MG63 (cell line): Measurements from ENCODE around the gene FAM117A. TPM values are rescaled to one million over a fixed set of nuclear protein-coding genes. Genes with fewer than 3 reads are reported as not detected.

Experiments
- DNase-seq: peaks from one replicate; pipeline ENCODE4 v3.0.0-alpha.2; 2020
- H3K27me3 ChIP-seq: fragments of 250-450 bp; sonication (Bioruptor Pico); 2 replicates; pipeline ENCODE4 v1.5.1; 2020; ENCODE audit warnings: mild to moderate bottlenecking, moderate library complexity
- H3K36me3 ChIP-seq: fragments of 250-450 bp; sonication (Bioruptor Pico); 2 replicates; pipeline ENCODE4 v1.5.1; 2020; ENCODE audit warnings: mild to moderate bottlenecking, moderate library complexity
- H3K4me3 ChIP-seq: fragments of 250-450 bp; sonication (Bioruptor Pico); 2 replicates; pipeline ENCODE4 v1.5.1; 2020; ENCODE audit warnings: mild to moderate bottlenecking, moderate library complexity
- H3K9me3 ChIP-seq: fragments of 250-450 bp; sonication (Bioruptor Pico); 2 replicates; pipeline ENCODE4 v1.5.1; 2020; ENCODE audit warnings: mild to moderate bottlenecking, moderate library complexity
- total RNA-seq: library from RNA; depleted of rRNA; stranded (reverse); fragments of >200 nt; shearing (Covaris generic); gene quantifications from 2 replicates; pipeline ENCODE4 v1.2.3, GENCODE V29; 2014; ENCODE audit warnings: low replicate concordance

FAM117A gene
- total RNA-seq, 1 experiment from 2014 or later: 1.4 TPM

- H3K36me3 ChIP-seq: peaks cover 52% of the 10 kb centered on the region
- H3K4me3 ChIP-seq: no peak overlapping the region
- peak; percentile 40 for DNase-seq
- no peaks in the 10 kb centered on the region for H3K27me3 ChIP-seq
- no peaks in the 10 kb centered on the region for H3K9me3 ChIP-seq
These were observed 60.2 kb downstream of the FAM117A start for GRCh38 chr17:49703557-49704277.

- Histone ChIP-seq H3K36me3 (peaks cover 52% of the 10 kb centered on the region), H3K4me3 (no peak overlapping the region), H3K9me3 (no peaks in the 10 kb centered on the region), H3K27me3 (no peaks in the 10 kb centered on the region)
- no peak for DNase-seq
These were observed 63.0 kb downstream of the FAM117A start for GRCh38 chr17:49700960-49701359.

GRCh38 chr17:49699966-49700575 is 63.9 kb downstream of the FAM117A start:
- Histone ChIP-seq H3K9me3 (no peaks in the 10 kb centered on the region), H3K36me3 (peaks cover 44% of the 10 kb centered on the region), H3K27me3 (no peaks in the 10 kb centered on the region; the same call in 1 of the 2 replicates), H3K4me3 (no peak overlapping the region)
- no peak for DNase-seq

- Histone ChIP-seq H3K4me3 (no peak overlapping the region), H3K27me3 (peaks cover 3% of the 10 kb centered on the region; the same call in 1 of the 2 replicates), H3K36me3 (peaks cover 25% of the 10 kb centered on the region), H3K9me3 (no peaks in the 10 kb centered on the region)
- DNase-seq: no peak
These were observed 65.9 kb downstream of the FAM117A start for GRCh38 chr17:49698005-49698404.

- Histone ChIP-seq H3K4me3 (no peak overlapping the region), H3K9me3 (no peaks in the 10 kb centered on the region), H3K27me3 (peaks cover 3% of the 10 kb centered on the region; the same call in 1 of the 2 replicates), H3K36me3 (peaks cover 9% of the 10 kb centered on the region)
- no peak for DNase-seq
These were observed 67.6 kb downstream of the FAM117A start for GRCh38 chr17:49696233-49696761.

DNA sequence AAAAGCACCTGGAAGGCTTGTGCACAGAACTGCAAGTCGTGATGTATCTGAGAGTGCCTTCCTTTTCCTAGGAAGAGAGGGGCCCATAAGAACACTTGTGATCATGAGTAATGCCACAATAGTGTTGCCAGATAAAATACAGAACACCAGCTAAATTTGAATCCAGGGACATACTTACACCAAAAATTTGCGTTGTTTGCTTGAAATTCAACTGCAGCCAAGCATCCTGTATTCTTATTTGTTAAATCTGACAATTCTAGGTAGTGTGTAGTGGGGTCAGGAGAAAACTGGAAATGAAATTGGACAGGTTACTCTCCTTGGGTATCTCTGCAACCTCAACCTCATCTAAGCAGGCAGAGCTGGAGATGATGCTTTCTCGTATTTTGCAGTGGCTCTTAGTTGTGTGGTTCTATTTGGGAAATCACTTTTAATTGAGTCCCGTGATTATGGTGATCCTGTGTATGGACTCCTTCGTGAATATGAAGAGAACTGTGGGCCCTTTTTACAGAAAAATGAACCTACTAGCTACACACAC is 68.2 kb downstream of the FAM117A start:
- DNase-seq: no peak
- H3K4me3 ChIP-seq: no peak overlapping the region
- H3K27me3 ChIP-seq: peaks cover 3% of the 10 kb centered on the region; the same call in 1 of the 2 replicates
- H3K36me3 ChIP-seq: peaks cover 4% of the 10 kb centered on the region
- H3K9me3 ChIP-seq: no peaks in the 10 kb centered on the region

DNA sequence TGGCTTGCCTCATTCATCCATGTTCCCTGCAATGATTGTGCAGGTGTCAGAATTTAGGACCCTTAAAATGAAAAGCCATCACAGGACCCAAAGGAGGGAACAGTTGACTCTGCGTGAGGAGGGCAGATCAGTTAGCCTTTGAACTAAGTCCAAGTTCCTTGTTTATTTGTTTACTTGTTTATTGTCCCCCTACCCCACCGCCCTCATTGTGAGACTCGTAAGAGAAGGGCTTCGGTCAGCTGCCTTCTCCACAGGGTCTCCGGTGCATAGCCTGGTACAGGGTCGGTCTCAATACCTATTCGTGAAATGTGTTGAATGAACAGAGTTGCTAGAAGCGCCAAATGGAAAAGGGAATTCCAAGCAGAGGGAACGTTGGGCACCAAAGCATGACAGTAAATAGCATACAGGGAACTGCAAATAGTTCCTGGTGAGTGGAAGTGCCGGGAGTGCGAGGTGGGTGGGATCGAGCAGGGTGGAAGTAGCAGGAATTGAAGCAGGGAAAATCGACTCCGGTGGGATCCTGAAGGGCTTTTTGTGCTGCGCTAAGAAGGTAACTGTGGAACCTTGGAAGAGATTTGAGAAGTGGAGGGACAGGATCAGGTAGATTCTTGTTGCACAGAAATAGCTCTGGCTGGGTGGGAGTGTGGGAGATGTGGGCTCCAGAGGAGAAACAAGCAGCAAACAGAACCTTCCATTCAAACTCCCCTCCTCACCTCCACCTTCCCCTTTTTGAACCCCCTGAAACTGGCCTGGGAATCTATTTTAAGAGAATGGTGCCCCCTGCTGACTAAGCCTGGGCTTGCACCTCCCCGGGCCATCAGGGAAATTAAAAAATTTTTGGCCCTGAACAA is 68.9 kb downstream of the FAM117A start:
- no peak overlapping the region for H3K4me3 ChIP-seq
- no peaks in the 10 kb centered on the region for H3K36me3 ChIP-seq
- H3K27me3 ChIP-seq: peaks cover 3% of the 10 kb centered on the region; the same call in 1 of the 2 replicates
- no peaks in the 10 kb centered on the region for H3K9me3 ChIP-seq
- peak; percentile 7 for DNase-seq

- no peaks in the 10 kb centered on the region for H3K9me3 ChIP-seq
- no peak overlapping the region for H3K4me3 ChIP-seq
- no peak for DNase-seq
- peaks cover 3% of the 10 kb centered on the region; the same call in 1 of the 2 replicates for H3K27me3 ChIP-seq
- H3K36me3 ChIP-seq: no peaks in the 10 kb centered on the region
These were observed 71.2 kb downstream of the FAM117A start for GRCh38 chr17:49692751-49693150.

DNA sequence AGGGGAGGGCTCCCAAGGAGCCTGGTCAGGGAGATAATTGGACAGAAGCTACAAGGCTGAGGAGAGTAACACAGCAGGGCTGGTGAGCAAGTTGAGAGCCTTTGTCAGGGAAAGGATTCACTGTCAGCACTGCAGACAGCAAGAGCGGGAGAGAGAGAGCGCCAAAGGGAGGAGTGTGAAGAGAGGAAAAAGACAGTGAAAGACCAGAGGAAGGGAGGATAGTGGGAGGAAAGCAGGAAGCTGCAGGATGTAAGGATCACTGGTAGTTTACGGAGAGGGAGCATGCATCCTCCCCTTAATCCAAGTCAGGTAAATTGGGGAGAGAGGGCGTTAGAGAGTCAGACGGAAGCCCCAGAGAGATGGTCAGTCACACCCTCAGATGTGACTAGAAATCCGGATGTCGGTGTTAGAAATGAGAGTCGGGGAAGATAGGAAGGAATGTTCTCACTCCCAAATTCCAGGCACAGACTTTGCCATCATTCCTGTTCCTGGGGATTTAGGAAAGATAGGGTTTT is 72.2 kb downstream of the FAM117A start:
- no peak for DNase-seq
- H3K4me3 ChIP-seq: no peak overlapping the region

DNA sequence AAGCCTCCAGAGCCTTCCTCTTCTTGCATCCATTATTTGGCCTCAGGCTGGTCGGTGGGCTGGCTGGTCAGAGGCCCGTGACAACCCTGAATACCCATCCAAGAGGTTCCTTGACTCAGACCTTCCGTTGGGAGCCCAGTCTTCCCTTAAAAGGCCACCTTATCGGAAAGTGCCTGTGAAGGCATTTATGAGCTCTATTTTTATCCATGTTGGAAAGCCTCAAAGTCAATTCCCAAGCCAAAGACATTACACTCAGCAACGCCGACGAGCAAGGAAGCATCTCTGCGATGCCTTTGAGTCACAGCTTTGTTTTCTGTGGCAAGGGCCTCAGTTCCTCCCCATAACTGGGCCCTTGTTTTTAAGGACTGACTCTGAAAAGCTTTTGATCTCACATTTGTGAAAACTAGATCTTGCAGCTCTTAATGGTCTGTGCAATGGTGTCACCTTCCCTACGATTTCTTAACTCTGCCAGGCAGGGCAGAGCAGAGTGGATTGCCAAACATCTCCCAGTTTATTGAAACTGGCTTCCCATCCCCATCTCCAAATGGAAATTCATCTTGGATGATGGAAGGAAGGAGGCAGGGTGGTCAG is 72.8 kb downstream of the FAM117A start:
- Histone ChIP-seq H3K27me3 (peaks cover 3% of the 10 kb centered on the region; the same call in 1 of the 2 replicates), H3K9me3 (no peaks in the 10 kb centered on the region), H3K4me3 (no peak overlapping the region), H3K36me3 (no peaks in the 10 kb centered on the region)
- DNase-seq: peak; percentile 14

More for the DNA sequence above, 72.2 kb downstream of the FAM117A start:
- Histone ChIP-seq H3K9me3 (no peaks in the 10 kb centered on the region), H3K27me3 (peaks cover 3% of the 10 kb centered on the region; the same call in 1 of the 2 replicates), H3K36me3 (no peaks in the 10 kb centered on the region)

- DNase-seq: no peak
- Histone ChIP-seq H3K27me3 (peaks cover 3% of the 10 kb centered on the region; the same call in 1 of the 2 replicates), H3K36me3 (no peaks in the 10 kb centered on the region), H3K4me3 (no peak overlapping the region), H3K9me3 (no peaks in the 10 kb centered on the region)
These were observed 73.7 kb downstream of the FAM117A start for GRCh38 chr17:49690256-49690655.

GRCh38 chr17:49688848-49689247 is 75.1 kb downstream of the FAM117A start:
- no peak for DNase-seq

GRCh38 chr17:49687878-49688491 is 75.9 kb downstream of the FAM117A start:
- DNase-seq: no peak
- Histone ChIP-seq H3K4me3 (no peak overlapping the region), H3K27me3 (no peaks in the 10 kb centered on the region), H3K36me3 (no peaks in the 10 kb centered on the region), H3K9me3 (no peaks in the 10 kb centered on the region)

More at GRCh38 chr17:49688848-49689247, 75.1 kb downstream of the FAM117A start:
- H3K9me3 ChIP-seq: no peaks in the 10 kb centered on the region
- no peak overlapping the region for H3K4me3 ChIP-seq
- no peaks in the 10 kb centered on the region for H3K36me3 ChIP-seq
- H3K27me3 ChIP-seq: no peaks in the 10 kb centered on the region

- peaks cover 4% of the 10 kb centered on the region for H3K9me3 ChIP-seq
- no peak for DNase-seq
- H3K4me3 ChIP-seq: no peak overlapping the region
- no peaks in the 10 kb centered on the region for H3K27me3 ChIP-seq
- H3K36me3 ChIP-seq: peaks cover 4% of the 10 kb centered on the region; the same call in 1 of the 2 replicates
These were observed 82.6 kb downstream of the FAM117A start for GRCh38 chr17:49681106-49681979.

DNA sequence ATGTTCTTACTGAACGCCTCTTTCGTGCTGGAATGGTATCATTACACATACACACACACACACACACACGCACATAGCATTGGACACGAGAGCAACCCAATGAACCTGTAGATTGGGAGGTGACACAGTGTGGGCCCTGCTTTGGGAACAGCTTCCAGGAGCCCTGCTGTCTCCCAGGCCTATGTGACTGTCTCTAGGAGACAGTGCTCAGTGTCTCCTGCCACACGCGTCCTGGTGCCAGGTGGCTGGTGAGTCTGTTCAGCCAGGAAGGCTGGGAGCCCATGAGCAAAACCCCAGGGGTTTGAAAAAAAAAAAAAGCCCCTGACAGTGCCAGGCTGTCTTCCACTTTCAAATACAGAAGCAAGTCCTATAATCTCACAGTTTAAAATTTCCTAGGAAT is 83.6 kb downstream of the FAM117A start:
- DNase-seq: no peak
- peaks cover 4% of the 10 kb centered on the region for H3K9me3 ChIP-seq
- no peak overlapping the region for H3K4me3 ChIP-seq
- peaks cover 7% of the 10 kb centered on the region for H3K36me3 ChIP-seq
- no peaks in the 10 kb centered on the region for H3K27me3 ChIP-seq
